ENCODE measurements around the gene MMP28.

The MMP28 gene

GRCh38 chr17:35799942-35800341 lies 4.5 kb upstream of the MMP28 start:
- peaks cover 36% of the 10 kb centered on the region for H3K27me3 ChIP-seq (ENCODE audit: control insufficient read depth, insufficient read depth, low read length, poor library complexity, severe bottlenecking)
- H3K4me3 ChIP-seq (ENCODE audit: insufficient read depth, low read depth, low read length), result no peak overlapping the region
- H3K36me3 ChIP-seq (ENCODE audit: control insufficient read depth, insufficient read depth, low read length), result no peaks in the 10 kb centered on the region
- no peaks in the 10 kb centered on the region for H3K4me1 ChIP-seq (ENCODE audit: control insufficient read depth, insufficient read depth, low read length)
- H3K27ac ChIP-seq (ENCODE audit: insufficient read depth, low read depth, low read length, poor library complexity, severe bottlenecking), result no peak overlapping the region
- no peaks in the 10 kb centered on the region for H3K9me3 ChIP-seq (ENCODE audit: control insufficient read depth, low read length)

- 87 to 90% methylated on average over 5 of the region's 5 CpGs for WGBS, 2 experiments
- Histone ChIP-seq H3K27me3 (ENCODE audit: control insufficient read depth, insufficient read depth, low read length, poor library complexity, severe bottlenecking) (peaks cover 56% of the 10 kb centered on the region), H3K4me1 (ENCODE audit: control insufficient read depth, insufficient read depth, low read length) (no peaks in the 10 kb centered on the region), H3K27ac (ENCODE audit: insufficient read depth, low read depth, low read length, poor library complexity, severe bottlenecking) (no peak overlapping the region), H3K4me3 (ENCODE audit: insufficient read depth, low read depth, low read length) (no peak overlapping the region), H3K36me3 (ENCODE audit: control insufficient read depth, insufficient read depth, low read length) (no peaks in the 10 kb centered on the region), H3K9me3 (ENCODE audit: control insufficient read depth, low read length) (no peaks in the 10 kb centered on the region)
These were observed 2.5 kb upstream of the MMP28 start for GRCh38 chr17:35797918-35798317.

- H3K27me3 ChIP-seq (ENCODE audit: control insufficient read depth, insufficient read depth, low read length, poor library complexity, severe bottlenecking), result peaks cover 62% of the 10 kb centered on the region
- H3K27ac ChIP-seq (ENCODE audit: insufficient read depth, low read depth, low read length, poor library complexity, severe bottlenecking), result no peak overlapping the region
- H3K9me3 ChIP-seq (ENCODE audit: control insufficient read depth, low read length), result no peaks in the 10 kb centered on the region
- H3K4me1 ChIP-seq (ENCODE audit: control insufficient read depth, insufficient read depth, low read length), result no peaks in the 10 kb centered on the region
- no peak overlapping the region for H3K4me3 ChIP-seq (ENCODE audit: insufficient read depth, low read depth, low read length)
- no peaks in the 10 kb centered on the region for H3K36me3 ChIP-seq (ENCODE audit: control insufficient read depth, insufficient read depth, low read length)
- 48 to 59% methylated on average over 4 of the region's 4 CpGs for WGBS, 2 experiments
These were observed 1.9 kb upstream of the MMP28 start for GRCh38 chr17:35797370-35797769.

- H3K4me1 ChIP-seq (ENCODE audit: control insufficient read depth, insufficient read depth, low read length), result no peaks in the 10 kb centered on the region
- peaks cover 66% of the 10 kb centered on the region for H3K27me3 ChIP-seq (ENCODE audit: control insufficient read depth, insufficient read depth, low read length, poor library complexity, severe bottlenecking)
- WGBS, 2 experiments, result 75 to 84% methylated on average over 1 of the region's 1 CpG
- H3K36me3 ChIP-seq (ENCODE audit: control insufficient read depth, insufficient read depth, low read length), result no peaks in the 10 kb centered on the region
- no peak overlapping the region for H3K27ac ChIP-seq (ENCODE audit: insufficient read depth, low read depth, low read length, poor library complexity, severe bottlenecking)
- no peaks in the 10 kb centered on the region for H3K9me3 ChIP-seq (ENCODE audit: control insufficient read depth, low read length)
- no peak overlapping the region for H3K4me3 ChIP-seq (ENCODE audit: insufficient read depth, low read depth, low read length)
These were observed 1.5 kb upstream of the MMP28 start for GRCh38 chr17:35796942-35797341.

- Histone ChIP-seq H3K27ac (ENCODE audit: insufficient read depth, low read depth, low read length, poor library complexity, severe bottlenecking) (no peak overlapping the region), H3K4me1 (ENCODE audit: control insufficient read depth, insufficient read depth, low read length) (no peaks in the 10 kb centered on the region), H3K4me3 (ENCODE audit: insufficient read depth, low read depth, low read length) (peak overlapping the region; percentile 42), H3K36me3 (ENCODE audit: control insufficient read depth, insufficient read depth, low read length) (no peaks in the 10 kb centered on the region), H3K27me3 (ENCODE audit: control insufficient read depth, insufficient read depth, low read length, poor library complexity, severe bottlenecking) (peaks cover 71% of the 10 kb centered on the region), H3K9me3 (ENCODE audit: control insufficient read depth, low read length) (no peaks in the 10 kb centered on the region)
- 46 to 48% methylated on average over 8 of the region's 8 CpGs for WGBS, 2 experiments
These were observed 427 bp upstream of the MMP28 start for GRCh38 chr17:35795871-35796265.

GRCh38 chr17:35793257-35793656 lies 2.2 kb downstream of the MMP28 start:
- Histone ChIP-seq H3K27me3 (ENCODE audit: control insufficient read depth, insufficient read depth, low read length, poor library complexity, severe bottlenecking) (peaks cover 69% of the 10 kb centered on the region), H3K4me1 (ENCODE audit: control insufficient read depth, insufficient read depth, low read length) (no peaks in the 10 kb centered on the region), H3K27ac (ENCODE audit: insufficient read depth, low read depth, low read length, poor library complexity, severe bottlenecking) (no peak overlapping the region), H3K36me3 (ENCODE audit: control insufficient read depth, insufficient read depth, low read length) (no peaks in the 10 kb centered on the region), H3K9me3 (ENCODE audit: control insufficient read depth, low read length) (no peaks in the 10 kb centered on the region), H3K4me3 (ENCODE audit: insufficient read depth, low read depth, low read length) (no peak overlapping the region)
- WGBS, 2 experiments, result 69 to 71% methylated on average over 3 of the region's 3 CpGs

GRCh38 chr17:35791681-35792350 lies 3.6 kb downstream of the MMP28 start:
- Histone ChIP-seq H3K27ac (ENCODE audit: insufficient read depth, low read depth, low read length, poor library complexity, severe bottlenecking) (no peak overlapping the region), H3K4me3 (ENCODE audit: insufficient read depth, low read depth, low read length) (no peak overlapping the region), H3K4me1 (ENCODE audit: control insufficient read depth, insufficient read depth, low read length) (no peaks in the 10 kb centered on the region), H3K36me3 (ENCODE audit: control insufficient read depth, insufficient read depth, low read length) (no peaks in the 10 kb centered on the region), H3K27me3 (ENCODE audit: control insufficient read depth, insufficient read depth, low read length, poor library complexity, severe bottlenecking) (peaks cover 54% of the 10 kb centered on the region), H3K9me3 (ENCODE audit: control insufficient read depth, low read length) (no peaks in the 10 kb centered on the region)
- WGBS, 2 experiments, result 46 to 52% methylated on average over 9 of the region's 9 CpGs

GRCh38 chr17:35790841-35791240 lies 4.6 kb downstream of the MMP28 start:
- H3K4me3 ChIP-seq (ENCODE audit: insufficient read depth, low read depth, low read length), result no peak overlapping the region
- H3K4me1 ChIP-seq (ENCODE audit: control insufficient read depth, insufficient read depth, low read length), result no peaks in the 10 kb centered on the region
- H3K27ac ChIP-seq (ENCODE audit: insufficient read depth, low read depth, low read length, poor library complexity, severe bottlenecking), result no peak overlapping the region
- no peaks in the 10 kb centered on the region for H3K9me3 ChIP-seq (ENCODE audit: control insufficient read depth, low read length)
- H3K27me3 ChIP-seq (ENCODE audit: control insufficient read depth, insufficient read depth, low read length, poor library complexity, severe bottlenecking), result peaks cover 45% of the 10 kb centered on the region
- H3K36me3 ChIP-seq (ENCODE audit: control insufficient read depth, insufficient read depth, low read length), result no peaks in the 10 kb centered on the region
- 95 to 96% methylated on average over 3 of the region's 3 CpGs for WGBS, 2 experiments

- no peaks in the 10 kb centered on the region for H3K36me3 ChIP-seq (ENCODE audit: control insufficient read depth, insufficient read depth, low read length)
- no peaks in the 10 kb centered on the region for H3K4me1 ChIP-seq (ENCODE audit: control insufficient read depth, insufficient read depth, low read length)
These were observed 6.7 kb downstream of the MMP28 start for GRCh38 chr17:35788477-35789368.

GRCh38 chr17:35786941-35787432 lies 8.5 kb downstream of the MMP28 start:
- H3K36me3 ChIP-seq (ENCODE audit: control insufficient read depth, insufficient read depth, low read length), result no peaks in the 10 kb centered on the region
- no peak overlapping the region for H3K4me3 ChIP-seq (ENCODE audit: insufficient read depth, low read depth, low read length)
- H3K27me3 ChIP-seq (ENCODE audit: control insufficient read depth, insufficient read depth, low read length, poor library complexity, severe bottlenecking), result peaks cover 6% of the 10 kb centered on the region
- H3K9me3 ChIP-seq (ENCODE audit: control insufficient read depth, low read length), result no peaks in the 10 kb centered on the region
- no peak overlapping the region for H3K27ac ChIP-seq (ENCODE audit: insufficient read depth, low read depth, low read length, poor library complexity, severe bottlenecking)
- H3K4me1 ChIP-seq (ENCODE audit: control insufficient read depth, insufficient read depth, low read length), result no peaks in the 10 kb centered on the region
- WGBS, 2 experiments, result 67 to 69% methylated on average over 3 of the region's 3 CpGs

More at GRCh38 chr17:35788477-35789368, 6.7 kb downstream of the MMP28 start:
- 69 to 74% methylated on average over 2 of the region's 2 CpGs for WGBS, 2 experiments
- H3K9me3 ChIP-seq (ENCODE audit: control insufficient read depth, low read length), result no peaks in the 10 kb centered on the region
- H3K27me3 ChIP-seq (ENCODE audit: control insufficient read depth, insufficient read depth, low read length, poor library complexity, severe bottlenecking), result peaks cover 23% of the 10 kb centered on the region
- H3K27ac ChIP-seq (ENCODE audit: insufficient read depth, low read depth, low read length, poor library complexity, severe bottlenecking), result no peak overlapping the region
- no peak overlapping the region for H3K4me3 ChIP-seq (ENCODE audit: insufficient read depth, low read depth, low read length)
